OCI-LY3 (cell line): ENCODE data around the gene CACFD1.

Source experiments
- H2AFZ ChIP-seq: fragments of 200-600, 300-600 bp; shearing (Covaris generic); 2 replicates; pipeline ENCODE4 v1.6.0; 2014; ENCODE audit warnings: antibody characterized with exemption, low read depth, low read length
- H3K27ac ChIP-seq: fragments of 200-600, 300-600 bp; sonication (generic); 2 replicates; pipeline ENCODE4 v1.5.1; 2014; ENCODE audit warnings: mild to moderate bottlenecking, low read length, moderate library complexity, mixed read lengths
- H3K27me3 ChIP-seq: fragments of 200-600, 300-600 bp; sonication (generic); 2 replicates; pipeline ENCODE4 v1.6.1; 2014; ENCODE audit warnings: low read depth, low read length, mixed read lengths
- H3K36me3 ChIP-seq: fragments of 200-600, 300-600 bp; sonication (generic); replicated peaks from 2 replicates; pipeline ENCODE3; 2014; ENCODE audit warnings: low read depth, low read length, mixed read lengths
- H3K4me1 ChIP-seq: fragments of 300-600, 200-600 bp; sonication (generic); 2 replicates; pipeline ENCODE4 v1.6.1; 2014; ENCODE audit warnings: low read length, mixed read lengths
- H3K4me2 ChIP-seq: fragments of 200-600, 300-600 bp; sonication (generic); 2 replicates; pipeline ENCODE4 v1.6.1; 2014; ENCODE audit warnings: low read length, mixed read lengths
- H3K4me3 ChIP-seq: fragments of 300-600, 200-600 bp; sonication (generic); 2 replicates; pipeline ENCODE4 v1.5.1; 2014; ENCODE audit warnings: antibody characterized with exemption, mild to moderate bottlenecking, low read length, moderate library complexity
- H3K79me2 ChIP-seq: fragments of 300-600, 200-600 bp; shearing (Covaris generic); 2 replicates; pipeline ENCODE4 v1.6.1; 2014; ENCODE audit warnings: mild to moderate bottlenecking, low read length, mixed read lengths
- H3K9ac ChIP-seq: fragments of 300-600, 200-600 bp; shearing (Covaris generic); 2 replicates; pipeline ENCODE4 v1.6.0; 2014; ENCODE audit warnings: mild to moderate bottlenecking, low read length, moderate library complexity
- H3K9me3 ChIP-seq: fragments of 200-600, 300-600 bp; shearing (Covaris generic); 2 replicates; pipeline ENCODE4 v1.6.1; 2014; ENCODE audit warnings: low read length, mixed read lengths; ENCODE audit not compliant: insufficient read depth
- H4K20me1 ChIP-seq: fragments of 200-600, 300-600 bp; sonication (generic); 2 replicates; pipeline ENCODE4 v1.6.1; 2016; ENCODE audit warnings: low read length, mixed read lengths; ENCODE audit not compliant: insufficient read depth
- EZH2phosphoT487 ChIP-seq: fragments of 200-600 bp; shearing (Covaris generic); IDR thresholded peaks from 2 replicates; pipeline ENCODE4 v1.6.1; 2018; ENCODE audit warnings: antibody characterized with exemption, mixed run types, low read depth
- TF ChIP-seq, protein P1 (sequence below): fragments of 200-600, 300-600 bp; sonication (generic); IDR thresholded peaks from 2 replicates; pipeline ENCODE4 v1.5.1; 2014; ENCODE audit warnings: antibody characterized with exemption, low read length, low read depth

CACFD1 gene

DNA sequence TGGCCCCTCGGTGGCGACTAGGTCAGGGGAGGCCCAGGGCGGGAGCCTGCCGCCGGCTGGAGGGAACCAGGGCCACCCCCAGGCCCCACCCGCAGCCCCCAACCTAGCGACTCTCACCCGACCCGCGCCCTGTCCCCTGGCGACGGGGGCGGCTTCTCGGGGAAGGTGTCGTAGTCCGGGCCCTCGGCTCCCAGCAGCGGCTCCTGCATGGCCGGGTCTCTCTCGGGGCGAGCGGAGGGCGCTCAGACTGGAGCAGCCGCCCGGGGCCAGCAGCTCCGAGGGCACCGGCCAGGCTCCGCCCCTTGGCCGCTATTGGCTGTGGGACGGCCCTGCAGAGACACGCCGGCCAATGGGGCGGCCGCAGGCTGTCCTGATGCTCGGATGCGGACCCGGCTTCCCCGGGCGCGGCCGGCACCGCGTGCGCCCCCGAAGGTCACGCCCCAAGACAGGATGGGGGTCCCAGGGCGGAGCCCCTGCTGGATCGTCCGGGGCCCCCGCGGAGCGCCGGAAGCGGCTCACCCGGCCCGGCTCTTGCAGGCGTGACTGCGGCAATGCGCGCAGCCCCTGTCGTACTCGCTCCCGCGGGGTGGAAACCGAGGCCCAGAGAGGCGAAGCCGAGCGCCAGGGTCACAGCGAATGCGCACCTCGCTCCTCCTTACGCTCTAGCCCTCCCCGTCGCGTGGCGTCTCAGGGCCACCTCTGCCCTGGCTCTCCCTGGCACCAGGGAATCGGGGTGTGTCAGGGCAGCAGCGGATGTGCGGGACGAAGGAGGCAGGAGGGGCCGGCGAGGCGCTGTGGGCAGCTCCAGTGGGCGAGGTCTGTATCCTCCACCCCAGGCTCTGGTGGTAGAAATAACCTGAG is 19.3 kb downstream of the CACFD1 start, which contains the start of gene SLC2A6:
Gene SLC2A6, minus strand, starts transcription at position 249 of the 861 bp plus-strand sequence. Its CDS starts 40 bp downstream, at position 209.
- H4K20me1 ChIP-seq, result peaks cover 9% of the 10 kb centered on the region
- peak within 1 kb of the TSS; percentile 57 for H3K27ac ChIP-seq
- H3K4me2 ChIP-seq, result peak within 1 kb of the TSS; percentile 100
- H3K9ac ChIP-seq, result peak within 1 kb of the TSS; percentile 90
- no peaks in the 10 kb centered on the region for H3K9me3 ChIP-seq
- TF ChIP-seq EZH2phosphoT487, result no peak
- TF ChIP-seq, protein P1, sequence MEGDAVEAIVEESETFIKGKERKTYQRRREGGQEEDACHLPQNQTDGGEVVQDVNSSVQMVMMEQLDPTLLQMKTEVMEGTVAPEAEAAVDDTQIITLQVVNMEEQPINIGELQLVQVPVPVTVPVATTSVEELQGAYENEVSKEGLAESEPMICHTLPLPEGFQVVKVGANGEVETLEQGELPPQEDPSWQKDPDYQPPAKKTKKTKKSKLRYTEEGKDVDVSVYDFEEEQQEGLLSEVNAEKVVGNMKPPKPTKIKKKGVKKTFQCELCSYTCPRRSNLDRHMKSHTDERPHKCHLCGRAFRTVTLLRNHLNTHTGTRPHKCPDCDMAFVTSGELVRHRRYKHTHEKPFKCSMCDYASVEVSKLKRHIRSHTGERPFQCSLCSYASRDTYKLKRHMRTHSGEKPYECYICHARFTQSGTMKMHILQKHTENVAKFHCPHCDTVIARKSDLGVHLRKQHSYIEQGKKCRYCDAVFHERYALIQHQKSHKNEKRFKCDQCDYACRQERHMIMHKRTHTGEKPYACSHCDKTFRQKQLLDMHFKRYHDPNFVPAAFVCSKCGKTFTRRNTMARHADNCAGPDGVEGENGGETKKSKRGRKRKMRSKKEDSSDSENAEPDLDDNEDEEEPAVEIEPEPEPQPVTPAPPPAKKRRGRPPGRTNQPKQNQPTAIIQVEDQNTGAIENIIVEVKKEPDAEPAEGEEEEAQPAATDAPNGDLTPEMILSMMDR, result no peak
- peaks cover 9% of the 10 kb centered on the region for H3K27me3 ChIP-seq
- peak within 1 kb of the TSS; percentile 57; the same call in 1 of the 2 replicates for H2AFZ ChIP-seq
- peak within 1 kb of the TSS; percentile 92 for H3K4me3 ChIP-seq
- peaks cover 16% of the 10 kb centered on the region for H3K79me2 ChIP-seq
- H3K4me1 ChIP-seq, result peaks cover 39% of the 10 kb centered on the region
- peaks cover 11% of the 10 kb centered on the region for H3K36me3 ChIP-seq

DNA sequence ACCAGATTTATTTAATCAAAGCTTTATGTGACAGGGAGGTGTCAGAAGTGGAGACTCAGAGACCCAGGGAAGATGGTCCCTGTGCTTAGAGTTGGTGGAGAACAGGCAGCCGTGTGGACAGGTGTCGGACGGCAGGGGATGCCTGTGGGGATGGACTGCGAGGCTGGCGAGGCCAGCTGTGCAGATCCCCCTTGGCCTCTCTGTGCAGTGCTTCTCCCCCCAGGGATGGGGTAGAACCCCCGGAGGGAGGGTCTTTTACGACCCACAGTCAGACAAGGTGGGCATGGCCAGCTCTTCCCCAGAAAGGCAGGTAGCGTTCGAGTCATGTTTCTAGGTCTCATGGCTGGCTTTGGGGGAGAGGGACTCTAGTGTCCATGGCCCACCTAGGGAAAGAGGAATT is 23.8 kb downstream of the CACFD1 start:
- Histone ChIP-seq H3K4me2 (no peak overlapping the region), H2AFZ (no peak overlapping the region), H3K27ac (no peak overlapping the region), H3K4me1 (peaks cover 13% of the 10 kb centered on the region), H3K9me3 (no peaks in the 10 kb centered on the region), H3K27me3 (peaks cover 9% of the 10 kb centered on the region), H3K36me3 (no peaks in the 10 kb centered on the region), H3K4me3 (no peak overlapping the region), H3K9ac (no peak overlapping the region), H3K79me2 (peaks cover 2% of the 10 kb centered on the region), H4K20me1 (no peaks in the 10 kb centered on the region)
- TF ChIP-seq, protein P1, result no peak
- no peak for TF ChIP-seq EZH2phosphoT487

DNA sequence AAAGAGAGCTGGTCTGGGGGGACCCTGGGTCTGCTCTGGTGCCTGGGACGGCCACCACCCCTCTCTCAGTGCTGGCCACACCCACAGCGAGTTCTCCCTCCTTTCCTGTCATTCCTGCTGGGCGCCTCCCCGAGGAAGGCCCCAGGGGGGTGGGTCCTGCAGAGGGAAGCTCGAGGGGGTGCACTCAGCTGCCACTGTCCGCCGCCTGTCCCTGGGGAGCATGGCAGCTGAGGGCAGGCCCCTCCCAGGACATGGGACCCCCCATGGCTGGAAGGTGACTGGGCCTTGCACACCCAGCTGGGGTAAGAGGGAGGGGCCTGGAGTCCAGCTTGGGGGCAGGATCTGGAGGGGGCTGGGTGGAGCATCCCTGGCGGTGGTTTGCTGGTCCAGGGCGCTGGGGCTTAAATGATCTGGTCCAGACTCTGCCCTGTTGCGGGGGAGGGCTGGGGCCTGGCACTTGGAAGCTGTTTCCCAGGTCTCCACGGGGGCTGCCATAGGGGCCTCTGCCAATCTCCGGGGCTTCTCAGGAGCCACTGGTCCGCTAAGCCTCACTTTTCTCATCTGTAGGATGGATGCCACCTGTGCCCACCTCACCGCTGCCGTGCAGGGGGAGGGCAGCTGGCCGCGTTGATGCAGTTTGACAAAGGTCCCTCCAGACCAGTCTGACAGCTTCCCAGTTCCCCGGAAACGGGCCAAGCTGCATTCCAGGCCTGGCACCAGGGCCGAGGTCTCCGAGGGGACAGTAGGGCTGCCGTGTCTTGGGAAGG is 25.1 kb downstream of the CACFD1 start:
- H3K4me3 ChIP-seq, result no peak overlapping the region
- H3K36me3 ChIP-seq, result no peaks in the 10 kb centered on the region
- no peak for TF ChIP-seq EZH2phosphoT487
- TF ChIP-seq, protein P1, result no peak
- H3K27ac ChIP-seq, result no peak overlapping the region
- no peaks in the 10 kb centered on the region for H4K20me1 ChIP-seq
- no peaks in the 10 kb centered on the region for H3K79me2 ChIP-seq
- no peak overlapping the region for H3K9ac ChIP-seq
- no peaks in the 10 kb centered on the region for H3K9me3 ChIP-seq
- no peak overlapping the region for H3K4me2 ChIP-seq
- H3K27me3 ChIP-seq, result peaks cover 13% of the 10 kb centered on the region
- no peak overlapping the region for H2AFZ ChIP-seq
- H3K4me1 ChIP-seq, result peaks cover 8% of the 10 kb centered on the region
